Measurements from ENCODE around the gene LTBP4.
A peak's percentile ranks its signal among the peaks of the same experiment; 100 is the strongest.

DNA sequence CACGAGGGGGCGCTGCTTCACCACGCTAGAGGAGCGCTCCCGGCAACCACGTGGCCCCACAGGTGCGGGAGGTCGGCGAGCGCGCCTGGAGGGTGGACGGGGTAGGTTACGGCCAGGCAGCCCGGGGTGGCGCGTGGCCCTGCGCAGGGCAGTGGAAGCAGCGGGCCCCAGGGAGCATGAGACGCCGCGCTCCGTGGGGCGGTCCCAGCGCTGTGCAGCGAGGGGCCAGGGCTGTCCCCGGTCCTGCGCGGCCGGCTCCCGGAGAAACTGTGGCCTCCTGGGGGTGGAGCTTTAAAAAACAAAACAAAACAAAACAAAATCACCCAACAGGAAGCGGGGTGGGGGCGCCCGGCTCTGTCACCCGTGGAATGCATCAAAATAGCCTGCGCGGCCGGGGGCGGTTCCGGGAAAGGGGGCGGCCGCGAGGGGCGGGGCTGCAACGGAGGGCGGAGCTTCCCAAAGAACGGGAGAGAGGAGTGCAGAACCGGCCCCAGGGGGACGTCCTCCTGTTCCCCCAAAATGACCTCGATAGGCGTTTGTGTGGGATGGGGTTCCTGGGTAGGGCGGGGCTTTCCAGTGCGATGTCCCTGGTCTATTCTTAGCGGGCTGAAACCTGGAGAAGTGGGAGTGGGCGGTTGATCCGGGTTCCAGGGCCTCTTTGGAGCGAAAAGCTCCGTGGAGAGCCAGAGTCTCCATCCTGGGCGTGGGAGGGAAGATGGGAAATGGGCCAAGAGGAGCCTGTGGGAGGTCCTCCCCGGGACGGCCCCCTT is 61.9 kb downstream of the LTBP4 start:
- peak; percentile 69 to 90 (median 83) for TF ChIP-seq POLR2AphosphoS5 (IDR thresholded peaks at IDR 0.05)
- TF ChIP-seq, protein P1, sequence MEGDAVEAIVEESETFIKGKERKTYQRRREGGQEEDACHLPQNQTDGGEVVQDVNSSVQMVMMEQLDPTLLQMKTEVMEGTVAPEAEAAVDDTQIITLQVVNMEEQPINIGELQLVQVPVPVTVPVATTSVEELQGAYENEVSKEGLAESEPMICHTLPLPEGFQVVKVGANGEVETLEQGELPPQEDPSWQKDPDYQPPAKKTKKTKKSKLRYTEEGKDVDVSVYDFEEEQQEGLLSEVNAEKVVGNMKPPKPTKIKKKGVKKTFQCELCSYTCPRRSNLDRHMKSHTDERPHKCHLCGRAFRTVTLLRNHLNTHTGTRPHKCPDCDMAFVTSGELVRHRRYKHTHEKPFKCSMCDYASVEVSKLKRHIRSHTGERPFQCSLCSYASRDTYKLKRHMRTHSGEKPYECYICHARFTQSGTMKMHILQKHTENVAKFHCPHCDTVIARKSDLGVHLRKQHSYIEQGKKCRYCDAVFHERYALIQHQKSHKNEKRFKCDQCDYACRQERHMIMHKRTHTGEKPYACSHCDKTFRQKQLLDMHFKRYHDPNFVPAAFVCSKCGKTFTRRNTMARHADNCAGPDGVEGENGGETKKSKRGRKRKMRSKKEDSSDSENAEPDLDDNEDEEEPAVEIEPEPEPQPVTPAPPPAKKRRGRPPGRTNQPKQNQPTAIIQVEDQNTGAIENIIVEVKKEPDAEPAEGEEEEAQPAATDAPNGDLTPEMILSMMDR (IDR thresholded peaks at IDR 0.05 in 8 of 11, conservative IDR thresholded peaks at IDR 0.05 in 3 of 11): peak in 9 of 11 experiments; percentile 46 to 99 (median 99)

Measured in spleen (tissue), 7 donors.